ENCODE results near the gene POLR2B. TPM values are rescaled to one million over a fixed set of nuclear protein-coding genes. Genes with fewer than 3 reads are reported as not detected.

Gene POLR2B
- total RNA-seq, 1 donor from 2014 or later, result 55.2 TPM

- Mint-ChIP-seq H3K4me3 (ENCODE audit: unreplicated experiment) (no peak overlapping the region), H3K27me3 (ENCODE audit: low read depth) (no peaks in the 10 kb centered on the region), H3K36me3 (ENCODE audit: low read depth) (peaks cover 61% of the 10 kb centered on the region), H3K27ac (ENCODE audit: unreplicated experiment) (peak overlapping the region; percentile 97), H3K4me1 (ENCODE audit: low read depth) (peaks cover 86% of the 10 kb centered on the region), H3K9me3 (ENCODE audit: low read depth) (no peaks in the 10 kb centered on the region)
- TF ChIP-seq, protein P1, sequence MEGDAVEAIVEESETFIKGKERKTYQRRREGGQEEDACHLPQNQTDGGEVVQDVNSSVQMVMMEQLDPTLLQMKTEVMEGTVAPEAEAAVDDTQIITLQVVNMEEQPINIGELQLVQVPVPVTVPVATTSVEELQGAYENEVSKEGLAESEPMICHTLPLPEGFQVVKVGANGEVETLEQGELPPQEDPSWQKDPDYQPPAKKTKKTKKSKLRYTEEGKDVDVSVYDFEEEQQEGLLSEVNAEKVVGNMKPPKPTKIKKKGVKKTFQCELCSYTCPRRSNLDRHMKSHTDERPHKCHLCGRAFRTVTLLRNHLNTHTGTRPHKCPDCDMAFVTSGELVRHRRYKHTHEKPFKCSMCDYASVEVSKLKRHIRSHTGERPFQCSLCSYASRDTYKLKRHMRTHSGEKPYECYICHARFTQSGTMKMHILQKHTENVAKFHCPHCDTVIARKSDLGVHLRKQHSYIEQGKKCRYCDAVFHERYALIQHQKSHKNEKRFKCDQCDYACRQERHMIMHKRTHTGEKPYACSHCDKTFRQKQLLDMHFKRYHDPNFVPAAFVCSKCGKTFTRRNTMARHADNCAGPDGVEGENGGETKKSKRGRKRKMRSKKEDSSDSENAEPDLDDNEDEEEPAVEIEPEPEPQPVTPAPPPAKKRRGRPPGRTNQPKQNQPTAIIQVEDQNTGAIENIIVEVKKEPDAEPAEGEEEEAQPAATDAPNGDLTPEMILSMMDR (IDR thresholded peaks at IDR 0.05), result peak; percentile 85
- DNase-seq (ENCODE audit: low spot score), result no peak
Observed at GRCh38 chr4:57037982-57038604, 59.4 kb downstream of the POLR2B start.

DNA sequence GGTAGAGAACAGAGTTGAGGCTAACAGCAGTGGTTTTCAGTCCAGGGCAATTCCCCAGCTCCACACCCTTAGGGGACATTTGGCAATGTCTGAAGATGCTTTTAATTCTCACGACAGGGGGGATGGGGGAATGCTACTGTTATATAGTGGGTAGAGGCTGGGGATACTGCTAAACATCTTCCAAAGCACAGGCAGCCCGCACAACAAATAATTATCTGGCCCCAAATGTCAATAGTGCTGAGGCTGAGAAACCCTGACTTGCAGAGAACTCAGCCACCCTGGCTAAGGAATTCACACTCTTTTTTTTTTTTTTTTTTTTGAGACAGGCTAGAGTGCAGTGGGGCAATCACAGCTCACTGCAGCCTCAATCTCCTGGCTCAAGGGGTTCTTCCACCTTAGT is 60.6 kb downstream of the POLR2B start:
- DNase-seq (ENCODE audit: low spot score), result no peak
- Mint-ChIP-seq H3K36me3 (ENCODE audit: low read depth) (peaks cover 53% of the 10 kb centered on the region), H3K4me1 (ENCODE audit: low read depth) (peaks cover 91% of the 10 kb centered on the region), H3K9me3 (ENCODE audit: low read depth) (no peaks in the 10 kb centered on the region), H3K4me3 (ENCODE audit: unreplicated experiment) (no peak overlapping the region), H3K27ac (ENCODE audit: unreplicated experiment) (peak overlapping the region; percentile 97), H3K27me3 (ENCODE audit: low read depth) (no peaks in the 10 kb centered on the region)
- TF ChIP-seq, protein P1 (IDR thresholded peaks at IDR 0.05), result no peak

GRCh38 chr4:57040510-57040909 is 61.8 kb downstream of the POLR2B start:
- Mint-ChIP-seq H3K27ac (ENCODE audit: unreplicated experiment) (peak overlapping the region; percentile 97), H3K9me3 (ENCODE audit: low read depth) (no peaks in the 10 kb centered on the region), H3K36me3 (ENCODE audit: low read depth) (peaks cover 52% of the 10 kb centered on the region), H3K4me3 (ENCODE audit: unreplicated experiment) (peak overlapping the region; percentile 7), H3K4me1 (ENCODE audit: low read depth) (peaks cover 94% of the 10 kb centered on the region), H3K27me3 (ENCODE audit: low read depth) (no peaks in the 10 kb centered on the region)
- TF ChIP-seq, protein P1 (IDR thresholded peaks at IDR 0.05), result no peak
- no peak for DNase-seq (ENCODE audit: low spot score)

- Mint-ChIP-seq H3K4me1 (ENCODE audit: low read depth) (peaks cover 94% of the 10 kb centered on the region), H3K4me3 (ENCODE audit: unreplicated experiment) (no peak overlapping the region), H3K27me3 (ENCODE audit: low read depth) (no peaks in the 10 kb centered on the region), H3K9me3 (ENCODE audit: low read depth) (no peaks in the 10 kb centered on the region), H3K27ac (ENCODE audit: unreplicated experiment) (peak overlapping the region; percentile 97), H3K36me3 (ENCODE audit: low read depth) (peaks cover 51% of the 10 kb centered on the region)
- TF ChIP-seq, protein P1 (IDR thresholded peaks at IDR 0.05), result no peak
- no peak for DNase-seq (ENCODE audit: low spot score)
Observed at GRCh38 chr4:57041020-57041419, 62.3 kb downstream of the POLR2B start.

- Mint-ChIP-seq H3K4me1 (ENCODE audit: low read depth) (peaks cover 97% of the 10 kb centered on the region), H3K36me3 (ENCODE audit: low read depth) (peaks cover 53% of the 10 kb centered on the region), H3K9me3 (ENCODE audit: low read depth) (no peaks in the 10 kb centered on the region), H3K27me3 (ENCODE audit: low read depth) (no peaks in the 10 kb centered on the region), H3K4me3 (ENCODE audit: unreplicated experiment) (peak overlapping the region; percentile 41), H3K27ac (ENCODE audit: unreplicated experiment) (peak overlapping the region; percentile 97)
- DNase-seq (ENCODE audit: low spot score), result no peak
- TF ChIP-seq, protein P1 (IDR thresholded peaks at IDR 0.05), result no peak
Observed at GRCh38 chr4:57042711-57043169, 64.0 kb downstream of the POLR2B start.
